Testis (tissue), 3 donors: ENCODE data around the gene BRINP2. TPM values are rescaled to one million over a fixed set of nuclear protein-coding genes. Genes with fewer than 3 reads are reported as not detected.
A peak's percentile ranks its signal among the peaks of the same experiment; 100 is the strongest.

ENCODE experiments used
- DNase-seq: peaks from one replicate; pipeline ENCODE4 v3.0.0-alpha.2; 2019
- H3K27ac ChIP-seq, 2 donors: fragments of 200-600 bp; sonication (generic); one replicate each; pipeline ENCODE4 v1.5.1; 2019
- H3K27me3 ChIP-seq: fragments of 200-600 bp; sonication (generic); one replicate; pipeline ENCODE4 v1.5.1; 2019
- H3K36me3 ChIP-seq: fragments of 200-600 bp; sonication (generic); one replicate; pipeline ENCODE4 v1.5.1; 2017; ENCODE audit warnings: low read depth; ENCODE audit errors: missing control alignments
- H3K4me1 ChIP-seq: fragments of 200-600 bp; sonication (generic); one replicate; pipeline ENCODE4 v1.5.1; 2019
- H3K4me3 ChIP-seq, 2 donors: fragments of 200-600 bp; sonication (generic); one replicate each; pipeline ENCODE4 v1.5.1; 2017 to 2019
- H3K9me3 ChIP-seq: fragments of 200-600 bp; sonication (generic); one replicate; pipeline ENCODE4 v1.5.1; 2017
- POLR2A ChIP-seq: fragments of 450-650 bp; IDR thresholded peaks from one replicate; pipeline ENCODE4 v1.6.1; 2017; ENCODE audit warnings: antibody characterized with exemption, mild to moderate bottlenecking, moderate library complexity
- WGBS, 2 donors: methylation state at CpG; one replicate each; pipeline ENCODE4 v1.1.5; 2018; 5-methylcytosine and 5-hydroxymethylcytosine counted together
- intact Hi-C: fragments of 100-400 bp; cut with DNase I; formaldehyde crosslinking; loops from one replicate; pipeline ENCODE4 v1.15.1; 2023; ENCODE audit warnings: low total_unique reads
- polyA plus RNA-seq: library from polyadenylated mRNA; stranded (reverse); fragments of 350-450 nt; fragmentation: Illumina TruSeq; extraction: RNeasy Lipid Tissue Mini Kit (QIAGEN cat#74804); gene quantifications from one replicate; pipeline ENCODE4 v1.2.3, GENCODE V29; 2014; ENCODE audit warnings: low read depth, low replicate concordance; ENCODE audit not compliant: insufficient read depth
- total RNA-seq, 2 donors: library from RNA; depleted of rRNA; stranded (reverse); fragments of >200 nt; gene quantifications; one replicate each; pipeline ENCODE4 v1.2.3, GENCODE V29; 2016
- TF ChIP-seq, protein P1 (sequence below), 3 experiments: fragments of 450-650 bp in 2 of 3; fragments of 200-600 bp in 1 of 3; sonication (generic) in 1 of 3; IDR thresholded peaks; one replicate each; pipeline ENCODE4 v1.5.1; 2016 to 2019; ENCODE audit warnings: antibody characterized with exemption in 3 of 3, mild to moderate bottlenecking in 2 of 3, moderate library complexity in 1 of 3

Gene BRINP2
- total and polyA plus RNA-seq, 3 donors from 2014 or later = 5.9 to 6.7 (median 6.1) TPM

DNA sequence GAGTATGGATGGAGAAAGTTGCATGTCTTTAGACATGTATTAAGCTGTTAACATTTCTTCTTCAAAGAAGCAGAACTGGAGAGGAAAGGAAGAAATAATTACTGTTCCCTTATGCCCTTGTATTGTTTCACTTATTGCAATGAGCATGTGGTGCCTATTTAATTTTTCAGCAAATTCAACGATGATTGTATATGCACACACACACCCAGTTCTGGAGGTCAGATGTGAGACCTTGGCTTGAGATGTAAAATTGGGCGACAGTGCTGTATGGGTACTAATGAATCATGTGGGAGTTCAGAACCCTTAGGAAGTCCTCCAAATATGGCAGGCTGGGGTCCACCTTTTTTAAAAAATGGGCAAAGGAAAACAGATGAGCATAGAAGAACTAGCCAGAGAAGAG, 27.5 kb downstream of the BRINP2 start:
- Histone ChIP-seq H3K27me3 (no peaks in the 10 kb centered on the region), H3K27ac (no peak overlapping the region), H3K4me1 (no peaks in the 10 kb centered on the region), H3K36me3 (no peaks in the 10 kb centered on the region), H3K9me3 (no peaks in the 10 kb centered on the region), H3K4me3 (no peak overlapping the region)
- intact Hi-C loops = no loop called here
- TF ChIP-seq POLR2A = no peak
- TF ChIP-seq, protein P1, sequence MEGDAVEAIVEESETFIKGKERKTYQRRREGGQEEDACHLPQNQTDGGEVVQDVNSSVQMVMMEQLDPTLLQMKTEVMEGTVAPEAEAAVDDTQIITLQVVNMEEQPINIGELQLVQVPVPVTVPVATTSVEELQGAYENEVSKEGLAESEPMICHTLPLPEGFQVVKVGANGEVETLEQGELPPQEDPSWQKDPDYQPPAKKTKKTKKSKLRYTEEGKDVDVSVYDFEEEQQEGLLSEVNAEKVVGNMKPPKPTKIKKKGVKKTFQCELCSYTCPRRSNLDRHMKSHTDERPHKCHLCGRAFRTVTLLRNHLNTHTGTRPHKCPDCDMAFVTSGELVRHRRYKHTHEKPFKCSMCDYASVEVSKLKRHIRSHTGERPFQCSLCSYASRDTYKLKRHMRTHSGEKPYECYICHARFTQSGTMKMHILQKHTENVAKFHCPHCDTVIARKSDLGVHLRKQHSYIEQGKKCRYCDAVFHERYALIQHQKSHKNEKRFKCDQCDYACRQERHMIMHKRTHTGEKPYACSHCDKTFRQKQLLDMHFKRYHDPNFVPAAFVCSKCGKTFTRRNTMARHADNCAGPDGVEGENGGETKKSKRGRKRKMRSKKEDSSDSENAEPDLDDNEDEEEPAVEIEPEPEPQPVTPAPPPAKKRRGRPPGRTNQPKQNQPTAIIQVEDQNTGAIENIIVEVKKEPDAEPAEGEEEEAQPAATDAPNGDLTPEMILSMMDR (IDR thresholded peaks at IDR 0.05) = no peak
- WGBS, 2 donors = 90 to 93% methylated on average over 2 of the region's 2 CpGs
- DNase-seq = no peak

DNA sequence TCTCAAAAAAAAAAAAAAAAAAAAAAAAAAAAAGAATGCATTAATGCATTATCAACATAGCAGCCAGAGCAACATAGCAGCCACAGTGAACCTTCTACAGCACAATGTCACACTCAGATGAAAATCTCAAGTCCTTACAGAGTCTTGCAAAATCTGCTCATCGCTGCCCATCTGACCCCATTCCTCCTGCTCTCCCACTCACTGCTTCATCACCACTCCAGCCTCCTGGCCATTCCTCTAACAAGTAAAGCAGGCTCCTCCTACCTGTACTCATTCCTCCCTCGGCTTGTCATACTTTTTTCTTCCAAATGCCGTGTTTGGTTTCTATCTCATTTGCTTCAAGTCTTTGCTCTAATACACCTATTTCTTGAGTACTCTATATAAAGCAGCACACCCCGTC, 29.5 kb downstream of the BRINP2 start:
- TF ChIP-seq POLR2A = no peak
- TF ChIP-seq, protein P1 (IDR thresholded peaks at IDR 0.05) = no peak
- Histone ChIP-seq H3K4me1 (no peaks in the 10 kb centered on the region), H3K27ac (no peak overlapping the region), H3K9me3 (no peaks in the 10 kb centered on the region), H3K36me3 (no peaks in the 10 kb centered on the region), H3K27me3 (no peaks in the 10 kb centered on the region), H3K4me3 (no peak overlapping the region)
- intact Hi-C loops = no loop called here
- no peak for DNase-seq
- 77 to 91% methylated on average over 4 of the region's 4 CpGs for WGBS, 2 donors

DNA sequence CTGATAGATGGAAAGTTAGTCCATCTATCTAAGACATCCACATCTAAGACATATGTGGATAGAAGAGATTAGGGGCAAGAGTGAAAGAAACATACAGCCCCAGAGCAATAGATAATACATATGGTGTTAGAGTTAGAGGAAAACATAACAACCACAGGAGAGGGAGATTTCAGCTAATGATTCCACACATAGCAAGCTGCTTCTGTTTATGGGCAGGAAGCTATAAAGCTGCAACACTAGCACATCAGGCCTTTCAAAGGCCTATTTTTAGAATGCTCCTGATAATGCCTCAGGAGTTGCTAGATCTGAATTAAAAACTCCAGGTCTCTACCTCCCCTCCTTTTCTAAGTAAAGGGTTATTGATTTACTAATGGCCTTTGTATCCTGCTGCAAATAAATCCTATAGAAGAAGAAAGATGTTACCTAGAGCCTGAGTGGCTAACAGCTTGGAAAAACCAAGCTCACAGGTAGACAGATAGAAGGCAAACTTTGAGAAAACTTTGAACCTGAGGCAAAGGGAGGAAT, 36.1 kb downstream of the BRINP2 start:
- Histone ChIP-seq H3K27ac (no peak overlapping the region), H3K4me1 (peaks cover 13% of the 10 kb centered on the region)
- TF ChIP-seq, protein P1 (IDR thresholded peaks at IDR 0.05) = no peak

DNA sequence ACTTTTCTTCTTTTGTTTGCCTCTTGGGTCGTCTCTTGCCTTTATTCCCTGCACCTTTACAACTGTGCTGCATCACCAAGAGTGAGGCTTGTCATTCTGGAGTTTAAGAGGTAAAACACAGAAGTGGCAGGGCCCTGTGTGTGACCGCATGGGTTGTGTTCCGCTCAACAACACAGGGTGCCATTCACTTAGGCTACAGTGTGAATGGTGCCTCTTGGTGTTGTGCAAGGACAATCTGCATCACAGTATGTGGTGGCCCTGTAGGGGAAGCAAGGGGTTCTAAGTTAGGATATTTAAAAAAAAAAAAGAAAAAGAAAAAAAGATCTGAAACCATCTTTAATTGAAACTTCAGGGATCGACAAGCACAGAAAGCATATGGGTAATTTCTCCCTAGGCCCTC, 38.2 kb downstream of the BRINP2 start:
- no peak for TF ChIP-seq POLR2A
- TF ChIP-seq, protein P1 (IDR thresholded peaks at IDR 0.05) = no peak
- H3K4me3 ChIP-seq = no peak overlapping the region
- H3K4me1 ChIP-seq = peaks cover 13% of the 10 kb centered on the region
- WGBS, 2 donors = 79 to 81% methylated on average over 4 of the region's 4 CpGs
- intact Hi-C loops = no loop called here
- no peak overlapping the region for H3K27ac ChIP-seq
- no peaks in the 10 kb centered on the region for H3K9me3 ChIP-seq
- no peaks in the 10 kb centered on the region for H3K36me3 ChIP-seq
- H3K27me3 ChIP-seq = no peaks in the 10 kb centered on the region
- DNase-seq = no peak

More for the DNA sequence above, 36.1 kb downstream of the BRINP2 start:
- H3K4me3 ChIP-seq = no peak overlapping the region
- no peaks in the 10 kb centered on the region for H3K36me3 ChIP-seq
- intact Hi-C loops = no loop called here
- DNase-seq = no peak
- H3K9me3 ChIP-seq = no peaks in the 10 kb centered on the region
- no peaks in the 10 kb centered on the region for H3K27me3 ChIP-seq

DNA sequence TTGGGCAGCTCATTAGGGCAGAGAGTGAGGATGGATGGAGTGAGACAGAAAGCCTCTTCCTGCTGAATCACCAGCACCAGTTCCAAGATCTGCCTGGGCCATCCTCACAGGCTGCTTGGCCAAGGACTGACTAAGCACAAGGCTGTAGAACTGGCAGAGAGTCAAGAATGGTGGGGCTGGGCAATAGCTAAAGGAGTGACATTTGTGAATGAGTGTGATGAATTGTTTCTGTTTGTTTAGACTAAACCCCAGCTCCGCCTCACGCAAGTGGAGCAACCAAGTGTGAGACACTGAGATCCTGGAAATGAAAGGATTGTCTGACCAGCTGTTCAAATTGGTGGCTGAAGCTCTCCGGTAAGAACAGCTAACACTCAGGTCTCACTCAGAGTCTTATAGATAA, 38.6 kb downstream of the BRINP2 start:
- intact Hi-C loops = no loop called here
- Histone ChIP-seq H3K4me3 (no peak overlapping the region), H3K36me3 (no peaks in the 10 kb centered on the region), H3K9me3 (no peaks in the 10 kb centered on the region), H3K27me3 (no peaks in the 10 kb centered on the region), H3K27ac (no peak overlapping the region), H3K4me1 (peaks cover 13% of the 10 kb centered on the region)
- no peak for TF ChIP-seq POLR2A
- TF ChIP-seq, protein P1 (IDR thresholded peaks at IDR 0.05) = no peak
- DNase-seq = peak; percentile 73
- 54 to 60% methylated on average over 3 of the region's 3 CpGs for WGBS, 2 donors
